ENCODE data around the gene FUCA1.

FUCA1 gene

DNA sequence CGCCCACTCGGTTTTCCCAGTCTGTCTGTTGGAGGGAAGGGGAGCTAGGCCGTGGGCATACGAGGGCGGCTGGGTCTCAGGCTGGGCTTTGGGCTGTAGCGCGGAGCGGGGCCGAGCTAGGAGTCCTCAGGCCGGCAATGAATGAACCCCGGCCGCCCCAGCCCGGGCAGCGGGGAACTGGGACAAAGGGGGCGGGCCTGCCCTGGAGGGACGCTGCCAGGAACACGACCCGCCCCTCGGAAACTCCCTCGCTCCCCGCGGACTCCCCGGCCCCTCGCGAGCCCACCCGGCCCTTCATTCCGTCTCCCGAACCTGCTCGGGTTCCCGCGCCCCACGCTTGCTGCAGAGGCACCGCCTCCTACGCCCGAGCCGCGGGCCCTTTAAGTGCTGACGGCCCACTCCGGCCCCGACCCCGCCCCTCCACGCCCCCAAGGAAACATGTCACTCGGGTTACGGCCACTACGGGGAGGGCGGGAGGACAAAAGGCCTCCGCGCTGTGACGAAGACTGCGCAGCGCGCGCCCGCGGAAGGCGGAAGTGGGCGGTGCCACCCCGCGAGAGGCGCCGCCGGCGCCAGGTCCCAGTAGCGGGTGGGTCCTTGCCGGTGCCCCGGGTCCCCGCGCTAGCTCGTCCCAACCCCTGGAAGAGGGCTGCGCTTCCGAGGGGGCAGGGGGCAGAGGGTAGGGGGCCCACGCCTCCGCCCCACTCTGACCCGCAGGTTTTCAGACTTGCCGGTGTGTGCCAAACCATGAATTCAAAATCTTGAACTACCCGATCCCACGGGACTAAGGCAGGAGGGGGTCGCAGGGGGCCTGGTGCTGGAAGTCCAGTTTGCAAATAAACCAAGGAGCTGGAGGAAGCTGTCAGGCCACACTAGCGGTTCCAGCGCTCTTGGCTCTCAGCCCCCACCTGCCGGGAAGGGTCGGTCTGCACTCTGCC, 67.4 kb downstream of the FUCA1 start, which contains the start of gene GALE:
Gene GALE (minus strand): TSS at position 355 of the 938 bp plus-strand sequence. CDS start 1,747 bp downstream, outside the sequence.
- DNase-seq, result peak; percentile 97

DNA sequence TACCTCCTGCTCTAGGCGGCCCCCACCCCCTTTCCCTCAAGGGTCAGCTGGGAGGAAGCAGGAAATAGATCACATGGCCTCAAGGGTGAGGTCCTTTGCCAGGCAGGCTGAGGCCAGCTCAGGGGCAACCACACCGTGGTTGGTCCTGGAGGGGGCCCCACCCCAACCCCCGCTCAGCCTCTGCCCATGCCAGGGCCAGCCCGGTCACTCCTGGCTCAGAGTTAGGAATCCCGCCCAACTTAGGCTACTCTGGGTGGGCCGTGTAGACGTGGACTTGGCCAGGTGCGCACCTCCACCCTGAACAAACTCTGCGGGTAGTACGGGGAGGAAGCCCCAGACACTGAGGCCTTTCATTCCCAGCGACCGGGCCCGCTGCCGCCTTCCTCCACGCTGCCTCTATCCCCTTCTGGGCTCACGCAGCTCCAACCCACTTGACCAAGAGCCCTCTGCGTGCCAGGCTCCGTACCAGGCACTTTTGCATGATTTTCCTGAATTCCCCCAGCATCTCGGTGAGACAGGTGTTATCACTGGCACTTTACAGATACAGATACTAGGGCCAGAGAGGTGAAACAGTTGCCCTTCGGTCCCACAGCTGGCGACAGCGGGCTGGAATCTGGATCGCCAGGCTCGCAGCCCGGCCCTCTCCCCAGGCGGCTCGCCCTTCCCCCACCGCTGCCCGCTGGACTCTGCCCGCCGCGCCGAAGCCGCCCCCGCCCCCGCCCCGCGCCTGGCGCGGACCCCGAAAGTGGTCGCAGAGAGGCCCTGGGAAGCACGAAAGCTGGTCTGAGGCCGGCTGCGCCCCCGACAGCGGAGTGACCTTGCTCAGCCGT, 68.3 kb downstream of the FUCA1 start:
- DNase-seq, result peak; percentile 65

DNA sequence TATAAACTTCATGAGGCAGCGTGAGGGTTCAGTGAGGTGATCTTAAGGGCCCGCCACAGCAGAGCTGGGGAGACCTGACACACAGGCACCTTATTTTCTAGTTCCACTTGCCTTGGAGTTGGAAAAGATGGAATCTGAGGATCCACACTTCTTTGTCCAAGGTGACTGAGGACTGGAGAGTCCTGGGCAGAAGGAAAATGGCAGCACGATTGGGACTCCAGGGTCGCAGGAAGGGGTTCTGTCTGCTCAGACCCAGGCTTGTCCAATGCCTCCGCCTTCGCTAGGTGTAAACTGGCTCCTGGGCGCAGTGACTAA, 68.9 kb downstream of the FUCA1 start:
- no peak for DNase-seq

DNA sequence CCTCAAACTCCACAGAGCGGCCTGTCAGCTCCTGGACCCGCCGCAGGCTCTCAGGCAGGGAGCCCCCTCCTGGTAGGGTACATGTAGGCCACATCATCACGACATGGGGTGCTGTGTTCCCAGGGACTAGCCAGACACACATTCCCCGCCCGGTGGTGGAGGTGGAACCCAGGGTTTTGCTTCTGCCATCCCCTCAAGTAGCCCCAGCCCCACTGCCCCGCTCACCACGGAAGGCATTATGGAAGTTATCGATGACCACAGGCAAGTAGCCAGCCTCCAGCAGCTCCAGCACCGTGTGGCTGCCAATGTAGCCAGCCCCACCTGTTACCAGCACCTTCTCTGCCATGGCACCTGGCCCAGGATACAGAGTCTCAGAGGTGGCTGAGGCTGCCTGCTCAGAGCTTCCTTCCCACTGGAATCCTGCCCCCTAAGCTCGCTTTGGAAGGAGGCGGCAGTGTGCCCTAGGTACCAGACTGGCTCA, 69.4 kb downstream of the FUCA1 start:
- DNase-seq, result no peak

DNA sequence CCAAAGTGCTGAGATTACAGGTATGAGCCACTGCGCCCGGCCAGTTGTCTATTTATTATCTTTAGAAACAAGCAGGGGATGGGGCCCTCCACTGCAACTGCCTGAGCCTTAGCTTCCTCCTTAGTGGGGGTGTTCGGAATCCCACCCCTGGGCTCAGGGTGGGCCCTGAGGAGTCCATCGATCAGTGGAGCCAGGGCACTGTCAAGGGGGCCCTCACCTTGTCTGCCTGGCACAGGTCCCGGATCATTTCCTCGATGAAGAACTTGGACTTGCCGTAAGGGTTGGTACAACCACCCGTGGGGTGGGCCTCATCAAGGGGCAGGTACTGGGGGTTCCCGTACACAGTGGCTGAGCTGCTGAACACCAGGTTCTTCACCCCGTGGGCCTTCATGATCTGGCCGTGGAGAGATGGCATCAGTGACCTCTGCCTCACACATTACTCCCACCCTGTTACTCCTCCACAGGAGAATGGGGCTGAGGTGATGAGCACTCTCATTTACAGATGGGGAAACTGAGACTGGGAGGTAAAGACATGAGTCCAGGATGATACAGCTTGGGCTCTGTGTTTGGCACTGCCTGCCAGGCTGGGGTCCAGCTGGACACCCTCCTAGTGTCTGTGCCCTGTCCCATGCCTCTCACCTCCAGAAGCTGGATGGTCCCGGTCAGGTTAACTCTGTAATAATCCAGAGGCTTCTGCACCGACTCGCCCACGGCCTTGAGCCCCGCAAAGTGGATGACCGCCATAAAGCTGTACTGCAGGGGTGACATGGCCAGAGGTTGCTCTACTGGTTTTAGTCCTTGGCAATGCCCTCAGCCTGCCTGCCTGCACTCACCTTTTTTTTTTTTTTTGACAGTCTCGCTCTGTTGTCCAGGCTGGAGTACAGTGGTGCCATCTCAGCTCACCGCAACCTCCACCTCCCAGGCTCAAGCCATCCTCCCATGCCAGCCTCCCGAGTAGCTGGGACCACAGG, 70.3 kb downstream of the FUCA1 start:
- DNase-seq, result no peak

DNA sequence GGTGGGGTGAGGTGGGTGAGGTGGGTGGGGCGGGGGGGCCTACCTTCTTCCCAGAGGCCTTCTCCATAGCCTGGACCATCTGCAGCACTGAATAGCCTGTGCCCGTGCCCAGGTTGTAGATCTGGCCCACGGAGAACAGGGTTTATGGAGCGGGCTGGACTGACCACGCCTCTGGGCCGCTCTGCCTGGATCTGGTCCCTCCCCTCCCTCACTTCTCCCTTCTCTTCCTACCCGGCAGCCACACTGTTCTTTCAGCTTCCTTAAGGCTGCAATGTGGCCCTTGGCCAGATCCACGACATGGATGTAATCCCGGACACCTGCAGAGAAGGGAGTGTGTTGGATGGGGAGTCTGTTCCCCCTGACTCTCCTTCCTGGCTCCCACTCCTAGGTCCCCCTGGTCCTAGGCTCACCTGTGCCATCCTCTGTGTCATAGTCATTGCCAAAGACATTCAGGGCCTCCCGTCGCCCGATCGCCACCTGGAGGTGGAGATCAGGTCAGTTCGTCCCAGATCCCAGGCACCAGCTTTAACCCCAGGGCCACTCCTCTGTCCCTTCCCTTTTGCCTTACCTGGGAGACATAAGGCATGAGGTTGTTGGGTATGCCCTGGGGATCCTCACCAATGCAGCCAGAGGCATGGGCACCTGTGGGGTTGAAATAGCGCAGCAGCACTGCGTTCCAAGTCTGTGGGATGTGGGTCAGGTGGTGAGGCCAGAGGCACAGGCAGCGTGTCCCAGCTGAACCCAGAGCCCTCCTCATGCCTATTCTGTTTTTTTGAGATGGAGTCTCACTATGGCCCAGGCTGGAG, 71.4 kb downstream of the FUCA1 start:
- DNase-seq, result no peak

DNA sequence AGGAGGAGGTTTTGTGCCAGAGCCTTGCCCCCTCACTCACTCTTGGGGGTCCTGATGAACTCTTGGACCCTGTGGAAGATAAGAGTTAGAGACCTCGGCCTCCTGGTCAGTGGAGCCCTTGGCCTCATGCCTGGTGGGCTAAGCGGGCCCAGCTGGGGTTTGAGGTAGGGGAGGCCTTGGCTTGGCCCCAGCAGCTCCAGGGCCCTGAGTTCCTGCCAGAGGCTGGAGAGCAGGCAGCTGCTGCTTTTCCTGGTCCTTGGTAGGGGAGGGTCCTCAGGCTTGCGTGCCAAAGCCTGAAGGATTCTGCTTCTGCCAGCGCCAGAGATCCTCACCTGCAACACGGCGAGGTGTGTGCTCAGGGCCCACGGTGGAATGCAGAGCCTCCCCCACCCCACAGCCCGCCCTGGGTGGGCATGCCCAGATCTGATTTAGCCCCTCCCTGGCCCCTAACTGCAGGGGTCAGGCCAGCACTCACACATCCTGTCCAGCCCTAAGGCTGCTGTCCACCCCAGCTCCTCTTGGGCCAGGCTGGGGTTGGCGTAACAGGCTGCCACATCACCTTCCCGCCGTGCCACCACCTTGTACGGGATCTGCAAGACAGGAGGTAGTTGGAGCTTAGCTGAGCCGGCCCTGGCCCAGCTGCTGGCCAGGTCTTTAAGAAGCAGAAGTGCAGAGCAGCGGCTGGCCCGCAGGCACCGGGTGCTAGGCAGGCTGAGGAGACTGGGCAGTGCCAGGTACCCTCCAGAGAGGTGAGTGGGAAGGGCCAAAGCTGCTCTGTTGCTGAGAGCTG, 72.2 kb downstream of the FUCA1 start:
- no peak for DNase-seq
